IMR-90 (cell line): ENCODE data around the gene B4GALT5. TPM values are rescaled to one million over a fixed set of nuclear protein-coding genes. Genes with fewer than 3 reads are reported as not detected.

ENCODE experiments used
- ATAC-seq: fragments of 200-7000 bp; cut with Tn5 transposase; 2 replicates; pipeline ENCODE4 v1.9.1; 2020; ENCODE audit warnings: low read depth, mild to moderate bottlenecking, moderate library complexity
- BruUV-seq: library from RNA; stranded (reverse); fragments of 400-500 nt; replicated peaks from 2 replicates; lab custom pipeline; 2021; lab: Mats Ljungman, UMichigan
- CTCF ChIA-PET: fragments of 300-600 bp; formaldehyde crosslinking; extraction: SDS; loops from one replicate; lab custom pipeline; 2021; ENCODE audit warnings: antibody characterized with exemption; lab: Yijun Ruan, JAX
- POLR2A ChIA-PET: fragments of 300-600 bp; sonication (Branson Sonifier 250); formaldehyde crosslinking; loops from one replicate; lab custom pipeline; 2022; ENCODE audit warnings: antibody characterized with exemption; ENCODE audit not compliant: unreplicated experiment; lab: Charles Lee
- DNase-seq: peaks from one replicate; pipeline ENCODE4 v3.0.0; 2013
- H2AFZ ChIP-seq: replicated peaks from 2 replicates; pipeline ENCODE3; 2013; ENCODE audit warnings: low read length, mild to moderate bottlenecking; ENCODE audit not compliant: poor library complexity
- H2AK5ac ChIP-seq: 2 replicates; pipeline ENCODE4 v1.6.1; 2013; ENCODE audit warnings: low read depth, low read length, inconsistent platforms
- H2AK9ac ChIP-seq: replicated peaks from 2 replicates; pipeline ENCODE3; 2013; ENCODE audit warnings: mild to moderate bottlenecking, low read depth, low read length, moderate library complexity; ENCODE audit not compliant: poor library complexity
- H2BK120ac ChIP-seq: 2 replicates; pipeline ENCODE4 v1.6.1; 2013; ENCODE audit warnings: low read depth, low read length, inconsistent platforms
- H2BK15ac ChIP-seq: 3 replicates; pipeline ENCODE4 v1.6.1; 2013; ENCODE audit warnings: low read depth, low read length, inconsistent platforms
- H2BK20ac ChIP-seq: 2 replicates; pipeline ENCODE4 v1.6.1; 2013; ENCODE audit warnings: low read depth, mild to moderate bottlenecking, inconsistent platforms, low read length, moderate library complexity
- H2BK5ac ChIP-seq: 2 replicates; pipeline ENCODE4 v1.6.1; 2013; ENCODE audit warnings: mild to moderate bottlenecking, low read depth, low read length, inconsistent platforms; ENCODE audit not compliant: poor library complexity, severe bottlenecking
- H3K14ac ChIP-seq: replicated peaks from 2 replicates; pipeline ENCODE4 v1.6.1; 2013; ENCODE audit warnings: low read depth, low read length, inconsistent platforms
- H3K18ac ChIP-seq: 2 replicates; pipeline ENCODE4 v1.6.1; 2013; ENCODE audit warnings: low read depth, low read length, control low read depth
- H3K23ac ChIP-seq: 2 replicates; pipeline ENCODE4 v1.6.1; 2013; ENCODE audit warnings: low read depth, low read length, inconsistent platforms
- H3K27ac ChIP-seq: 2 replicates; pipeline ENCODE4 v1.5.1; 2013; ENCODE audit warnings: mild to moderate bottlenecking, control low read depth, low read length; ENCODE audit not compliant: insufficient read depth
- H3K27me3 ChIP-seq: 2 replicates; pipeline ENCODE4 v1.6.1; 2013; ENCODE audit warnings: low read length; ENCODE audit not compliant: control insufficient read depth, insufficient read depth
- H3K36me3 ChIP-seq: 2 replicates; pipeline ENCODE4 v1.6.1; 2013; ENCODE audit warnings: low read length, mixed read lengths; ENCODE audit not compliant: control insufficient read depth, insufficient read depth
- H3K4ac ChIP-seq: 2 replicates; pipeline ENCODE4 v1.6.1; 2013; ENCODE audit warnings: low read depth, low read length, inconsistent platforms
- H3K4me1 ChIP-seq: 2 replicates; pipeline ENCODE4 v1.6.1; 2013; ENCODE audit warnings: low read length, mixed read lengths; ENCODE audit not compliant: control insufficient read depth, insufficient read depth
- H3K4me2 ChIP-seq: 2 replicates; pipeline ENCODE4 v1.6.1; 2013; ENCODE audit warnings: low read depth, mild to moderate bottlenecking, control low read depth, low read length, moderate library complexity
- H3K4me3 ChIP-seq: 2 replicates; pipeline ENCODE4 v1.5.1; 2013; ENCODE audit warnings: low read depth, mild to moderate bottlenecking, control low read depth, low read length, moderate library complexity; ENCODE audit not compliant: insufficient read depth
- H3K56ac ChIP-seq: 2 replicates; pipeline ENCODE4 v1.6.1; 2013; ENCODE audit warnings: low read length, inconsistent platforms; ENCODE audit not compliant: insufficient read depth; ENCODE audit errors: extremely low read depth
- H3K79me1 ChIP-seq, 2 experiments: 2 replicates each; pipeline ENCODE4 v1.6.1; 2013; ENCODE audit warnings: low read length in 2 of 2, inconsistent platforms in 1 of 2, low read depth in 1 of 2
- H3K9ac ChIP-seq: 2 replicates; pipeline ENCODE4 v1.6.1; 2013; ENCODE audit warnings: low read depth, low read length, control low read depth
- H3K9me1 ChIP-seq: 2 replicates; pipeline ENCODE4 v1.6.1; 2013; ENCODE audit warnings: low read length, inconsistent platforms; ENCODE audit not compliant: insufficient read depth
- H3K9me3 ChIP-seq: 2 replicates; pipeline ENCODE4 v1.6.1; 2013; ENCODE audit warnings: low read length; ENCODE audit not compliant: control insufficient read depth, insufficient read depth
- H4K20me1 ChIP-seq: 2 replicates; pipeline ENCODE4 v1.6.1; 2013; ENCODE audit warnings: low read length, inconsistent platforms; ENCODE audit not compliant: insufficient read depth
- H4K5ac ChIP-seq: 2 replicates; pipeline ENCODE4 v1.6.1; 2013; ENCODE audit warnings: mild to moderate bottlenecking, low read depth, low read length, control low read depth
- H4K8ac ChIP-seq, 2 experiments: 2 replicates each; pipeline ENCODE4 v1.6.1; 2013; ENCODE audit warnings: low read depth in 2 of 2, low read length in 2 of 2, control low read depth in 1 of 2, inconsistent platforms in 1 of 2
- H4K91ac ChIP-seq: 2 replicates; pipeline ENCODE4 v1.6.1; 2013; ENCODE audit warnings: low read depth, low read length, inconsistent platforms; ENCODE audit not compliant: insufficient read depth
- BHLHE40 ChIP-seq: fragments of 150-350 bp; IDR thresholded peaks from 2 replicates; pipeline ENCODE4 v1.6.1; 2016; ENCODE audit warnings: mild to moderate bottlenecking, low read depth, low read length
- CEBPB ChIP-seq: IDR thresholded peaks from 2 replicates; pipeline ENCODE4 v1.6.1; 2012; ENCODE audit warnings: low read depth, low read length, improper control_type of control experiment
- MAFK ChIP-seq: IDR thresholded peaks from 2 replicates; pipeline ENCODE4 v1.6.1; 2012; ENCODE audit warnings: low read depth, low read length, improper control_type of control experiment
- NFE2L2 ChIP-seq: fragments of 150-350 bp; IDR thresholded peaks from 2 replicates; pipeline ENCODE4 v1.6.1; 2016; ENCODE audit warnings: low read depth, mild to moderate bottlenecking, low read length
- POLR2A ChIP-seq: IDR thresholded peaks from 2 replicates; pipeline ENCODE4 v1.6.1; 2012; ENCODE audit warnings: mild to moderate bottlenecking, low read depth, low read length
- RCOR1 ChIP-seq: IDR thresholded peaks from 2 replicates; pipeline ENCODE4 v1.6.1; 2012; ENCODE audit warnings: mild to moderate bottlenecking, low read length, improper control_type of control experiment; ENCODE audit not compliant: insufficient replicate concordance
- SMC3 ChIP-seq: fragments of 150-350 bp; IDR thresholded peaks from 2 replicates; pipeline ENCODE4 v1.6.1; 2016; ENCODE audit warnings: low read depth, mild to moderate bottlenecking, antibody characterized with exemption, low read length, moderate library complexity
- WGBS, 2 experiments: methylation state at CpG; one replicate each; pipeline versions ENCODE4 v1.1.5 to v1.1.7; 2013; ENCODE audit warnings: missing lambda C conversion rate in 2 of 2; ENCODE audit not compliant: insufficient read length in 1 of 2; ENCODE audit errors: extremely low coverage in 2 of 2; 5-methylcytosine and 5-hydroxymethylcytosine counted together
- dilution Hi-C: fragments of 300-500 bp; cut with HindIII; formaldehyde crosslinking; loops from one replicate; pipeline ENCODE4 v1.14.3; 2018; ENCODE audit warnings: low sequenced_read_pairs; ENCODE audit not compliant: unreplicated experiment
- in situ Hi-C: fragments of 300-500 bp; cut with MboI; formaldehyde crosslinking; loops from 3 replicates; pipeline ENCODE4 v1.14.3; 2019; ENCODE audit warnings: low sequenced_read_pairs, inconsistent platforms, mixed read lengths
- intact Hi-C: fragments of 100-400 bp; cut with micrococcal nuclease; formaldehyde crosslinking; loops from 2 replicates; pipeline ENCODE4 v1.10.0; 2022
- polyA plus RNA-seq, 3 experiments: library from polyadenylated mRNA; depleted of rRNA; stranded (reverse); fragments of >200 nt; gene quantifications; 2 replicates each; pipeline ENCODE4 v1.2.3, GENCODE V29; 2012; ENCODE audit warnings: low replicate concordance in 1 of 3
- total RNA-seq: library from RNA; depleted of rRNA; stranded (reverse); fragments of >200 nt; gene quantifications from 2 replicates; pipeline ENCODE4 v1.2.3, GENCODE V29; 2012

The B4GALT5 gene
- total and polyA plus RNA-seq, 2 of the 4 experiments (the other 2 are of a cell fraction): 11.3 to 20.4 TPM

DNA sequence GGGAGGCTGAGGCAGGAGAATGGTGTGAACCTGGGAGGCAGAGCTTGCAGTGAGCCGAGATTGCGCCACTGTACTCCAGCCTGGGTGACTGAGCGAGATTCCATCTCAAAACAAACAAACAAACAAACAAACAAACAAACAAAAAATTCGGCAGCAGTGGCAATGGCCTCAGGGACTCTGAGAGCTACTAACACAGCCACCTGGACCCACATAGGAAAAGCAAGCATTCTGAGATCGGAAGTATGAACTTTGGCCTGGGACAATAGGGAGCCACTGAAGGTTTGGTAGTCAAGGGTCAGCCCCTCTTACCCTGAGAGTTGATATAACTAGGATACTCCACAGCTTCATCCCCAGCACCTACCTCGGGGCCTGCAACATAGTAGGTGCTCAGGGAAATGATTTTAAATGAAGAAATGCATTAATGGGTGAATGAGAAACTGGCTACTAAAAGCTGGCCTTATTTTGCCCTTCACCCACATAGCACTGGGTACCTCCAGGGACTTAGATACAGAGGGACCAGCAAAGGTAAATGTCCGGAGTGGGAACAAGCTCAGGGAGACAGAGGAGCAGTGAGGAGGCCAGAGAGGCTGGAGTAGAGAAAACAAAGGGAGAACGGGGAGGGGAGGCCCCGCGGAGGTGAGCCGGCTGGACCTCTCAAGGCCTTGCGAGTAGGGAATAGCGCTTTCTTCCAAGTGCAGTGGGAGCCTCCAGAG, 99.2 kb downstream of the B4GALT5 start:
- BruUV-seq: no TSS peak
- Histone ChIP-seq H3K27me3 (peaks cover 2% of the 10 kb centered on the region; the same call in 1 of the 2 replicates), H2AK9ac (no peak overlapping the region), H4K8ac (no peak overlapping the region), H3K14ac (no peak overlapping the region), H3K23ac (no peak overlapping the region), H3K9me3 (no peaks in the 10 kb centered on the region), H4K5ac (no peak overlapping the region), H3K9me1 (no peaks in the 10 kb centered on the region), H2AK5ac (no peak overlapping the region), H3K56ac (no peak overlapping the region), H4K20me1 (no peaks in the 10 kb centered on the region), H2BK20ac (no peak overlapping the region), H3K4me2 (no peak overlapping the region), H4K91ac (no peak overlapping the region), H3K18ac (no peak overlapping the region), H3K9ac (no peak overlapping the region), H3K4ac (no peak overlapping the region), H3K4me1 (peaks cover 4% of the 10 kb centered on the region; the same call in 1 of the 2 replicates), H2BK5ac (no peak overlapping the region), H2BK15ac (no peak overlapping the region), H3K27ac (no peak overlapping the region), H3K79me1 (no peaks in the 10 kb centered on the region), H3K4me3 (no peak overlapping the region), H3K36me3 (no peaks in the 10 kb centered on the region), H2AFZ (no peak overlapping the region), H2BK120ac (no peak overlapping the region)
- TF ChIP-seq NFE2L2 (no peak), POLR2A (no peak), MAFK (no peak), SMC3 (no peak), CEBPB (no peak), RCOR1 (no peak), BHLHE40 (no peak)
- WGBS, 2 experiments: 87% methylated on average over 3 of the region's 13 CpGs; no CpG with 5 or more reads in 1 of the 2 experiments
- ChIA-PET POLR2A (no interaction called here), CTCF (interaction anchor here (1.5 to 2.0 kb wide), 2 partner anchors 231 to 232 kb away, joined by 4 to 7 read pairs; no protein-coding TSS in a partner anchor)
- in situ Hi-C loops: loop anchor here (5.0 to 25.0 kb wide), 2 partner anchors 233 to 473 kb away; no protein-coding TSS in a partner anchor
- dilution Hi-C loops: no loop called here
- intact Hi-C loops: loop anchor here (10.0 kb wide), 1 partner anchor 460 kb away; no protein-coding TSS in a partner anchor
- ATAC-seq (no peak), DNase-seq (no peak)
